CMK (cell line): ENCODE measurements around the gene CD33.
A peak's percentile ranks its signal among the peaks of the same experiment; 100 is the strongest.

Experiments used
- DNase-seq: peaks from one replicate; pipeline ENCODE4 v3.0.0-alpha.2; 2010; ENCODE audit warnings: low read depth

The CD33 gene

DNA sequence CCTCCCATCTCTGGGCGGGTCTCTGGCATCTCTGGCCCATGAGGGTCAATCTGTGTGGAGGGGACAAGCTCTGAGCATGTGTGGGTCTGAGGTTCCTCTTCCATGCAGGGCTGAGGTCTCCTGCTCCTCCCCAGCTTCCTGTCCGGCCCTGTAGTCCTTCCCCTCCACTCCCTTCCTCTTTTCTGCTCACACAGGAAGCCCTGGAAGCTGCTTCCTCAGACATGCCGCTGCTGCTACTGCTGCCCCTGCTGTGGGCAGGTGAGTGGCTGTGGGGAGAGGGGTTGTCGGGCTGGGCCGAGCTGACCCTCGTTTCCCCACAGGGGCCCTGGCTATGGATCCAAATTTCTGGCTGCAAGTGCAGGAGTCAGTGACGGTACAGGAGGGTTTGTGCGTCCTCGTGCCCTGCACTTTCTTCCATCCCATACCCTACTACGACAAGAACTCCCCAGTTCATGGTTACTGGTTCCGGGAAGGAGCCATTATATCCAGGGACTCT, at the start of gene CD33:
CD33 (plus strand) TSS at position 183 of the 496 bp plus-strand sequence; CDS start at position 222, 39 bp downstream.
- DNase-seq, result peak; percentile 81

- DNase-seq, result peak; percentile 80
Measured at GRCh38 chr19:51179256-51179655, 45.6 kb upstream of the CD33 start.

GRCh38 chr19:51181377-51181912, 43.4 kb upstream of the CD33 start:
- no peak for DNase-seq

DNA sequence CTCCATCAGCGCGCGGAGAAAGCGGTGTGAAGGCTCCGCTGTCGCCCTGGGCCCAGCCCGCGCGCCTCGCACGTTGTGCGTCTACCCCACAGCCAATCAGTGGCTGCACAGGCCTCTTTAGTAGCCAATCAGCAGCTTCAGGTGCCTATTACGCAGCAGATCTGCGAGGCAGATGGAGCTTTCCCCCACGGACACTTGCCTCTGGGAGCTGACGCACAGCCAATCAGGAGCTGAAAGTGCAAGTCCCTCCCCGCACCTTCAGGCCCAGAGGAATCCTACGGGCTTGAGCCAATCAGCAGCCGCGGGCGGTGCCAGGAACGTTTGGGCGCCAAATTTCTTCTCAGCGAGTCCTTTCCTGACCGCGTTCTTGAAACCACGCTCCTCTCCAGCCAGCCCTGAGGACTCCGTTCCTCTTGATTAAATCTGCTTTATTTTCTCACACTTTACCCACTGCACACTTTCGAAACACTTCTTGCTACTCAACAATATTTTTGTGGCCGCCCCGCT, 42.9 kb upstream of the CD33 start:
- no peak for DNase-seq

DNA sequence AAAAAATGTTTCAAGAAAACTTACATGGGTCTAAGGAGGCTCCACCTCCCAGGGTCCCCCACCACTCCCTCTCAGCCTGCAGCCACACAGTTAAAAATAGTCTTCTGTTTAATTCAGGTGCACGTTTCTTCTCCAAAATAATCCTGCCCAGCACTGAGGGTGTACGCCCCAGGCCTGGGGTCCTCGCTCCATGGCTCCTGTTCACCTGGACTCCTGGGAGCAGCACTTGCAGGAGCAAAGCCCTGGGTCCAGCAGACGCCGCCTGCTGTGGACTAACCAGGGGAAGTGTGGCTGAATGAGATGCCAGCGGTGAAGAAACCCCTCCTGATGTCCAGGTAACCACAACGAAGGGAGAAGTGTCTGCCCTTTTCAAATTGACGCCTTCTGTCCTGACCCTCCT, 41.3 kb upstream of the CD33 start:
- no peak for DNase-seq

DNA sequence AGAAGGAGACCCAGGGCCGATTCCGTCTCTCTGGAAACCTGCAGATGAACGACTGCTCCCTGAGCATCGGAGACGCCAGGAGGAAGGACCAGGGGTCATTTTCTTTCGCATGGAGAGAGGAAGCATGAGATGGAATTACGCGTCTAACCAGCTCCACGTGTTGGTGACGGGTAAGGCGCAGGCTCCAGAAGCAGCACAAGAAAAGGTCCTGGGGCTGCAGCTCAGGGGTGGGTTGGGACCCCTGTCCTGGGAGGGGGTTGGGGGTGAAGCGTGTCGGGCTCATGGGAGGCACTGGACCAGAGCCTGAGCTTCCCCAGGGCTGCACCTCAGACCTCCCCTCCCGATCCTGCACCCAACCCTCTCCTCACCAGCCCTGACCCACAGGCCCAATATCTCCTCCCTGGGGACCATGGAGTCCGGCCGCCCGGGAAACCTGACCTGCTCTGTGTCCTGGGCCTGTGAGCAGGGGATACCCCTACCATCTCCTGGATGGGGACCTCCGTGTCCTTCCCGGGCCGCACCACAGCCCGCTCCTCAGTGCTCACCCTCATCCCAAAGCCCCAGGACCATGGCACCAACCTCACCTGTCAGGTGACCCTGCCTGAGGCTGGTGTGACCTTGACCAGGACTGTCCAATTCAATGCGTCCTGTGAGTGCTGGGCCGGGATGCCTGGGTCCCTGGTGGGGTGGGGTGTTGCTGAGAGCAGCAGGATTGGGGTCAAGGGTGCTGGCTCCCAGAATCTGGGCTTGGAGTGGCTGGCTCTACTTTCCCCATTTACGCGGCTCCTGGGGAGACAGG, 39.6 kb upstream of the CD33 start:
- DNase-seq, result no peak

- DNase-seq, result no peak
Measured at GRCh38 chr19:51185868-51186215, 39.0 kb upstream of the CD33 start.

DNA sequence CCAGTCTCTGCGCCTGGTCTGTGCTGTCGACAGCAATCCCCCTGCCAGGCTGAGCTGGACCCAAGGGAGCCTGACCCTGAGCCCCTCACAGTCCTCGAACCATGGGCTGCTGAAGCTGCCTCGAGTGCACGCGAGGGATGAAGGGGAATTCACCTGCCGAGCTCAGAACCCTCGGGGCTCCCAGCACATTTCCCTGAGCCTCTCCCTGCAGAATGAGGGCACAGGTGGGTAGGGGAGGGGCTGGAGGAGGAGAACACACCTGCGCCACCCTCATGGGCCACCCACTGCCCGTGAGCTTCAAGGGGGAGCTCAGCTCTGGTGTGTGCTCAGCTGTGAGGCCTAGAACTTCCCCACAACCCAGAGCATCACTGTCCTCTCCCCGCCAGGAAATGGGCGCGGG, 38.6 kb upstream of the CD33 start:
- DNase-seq, result no peak

DNA sequence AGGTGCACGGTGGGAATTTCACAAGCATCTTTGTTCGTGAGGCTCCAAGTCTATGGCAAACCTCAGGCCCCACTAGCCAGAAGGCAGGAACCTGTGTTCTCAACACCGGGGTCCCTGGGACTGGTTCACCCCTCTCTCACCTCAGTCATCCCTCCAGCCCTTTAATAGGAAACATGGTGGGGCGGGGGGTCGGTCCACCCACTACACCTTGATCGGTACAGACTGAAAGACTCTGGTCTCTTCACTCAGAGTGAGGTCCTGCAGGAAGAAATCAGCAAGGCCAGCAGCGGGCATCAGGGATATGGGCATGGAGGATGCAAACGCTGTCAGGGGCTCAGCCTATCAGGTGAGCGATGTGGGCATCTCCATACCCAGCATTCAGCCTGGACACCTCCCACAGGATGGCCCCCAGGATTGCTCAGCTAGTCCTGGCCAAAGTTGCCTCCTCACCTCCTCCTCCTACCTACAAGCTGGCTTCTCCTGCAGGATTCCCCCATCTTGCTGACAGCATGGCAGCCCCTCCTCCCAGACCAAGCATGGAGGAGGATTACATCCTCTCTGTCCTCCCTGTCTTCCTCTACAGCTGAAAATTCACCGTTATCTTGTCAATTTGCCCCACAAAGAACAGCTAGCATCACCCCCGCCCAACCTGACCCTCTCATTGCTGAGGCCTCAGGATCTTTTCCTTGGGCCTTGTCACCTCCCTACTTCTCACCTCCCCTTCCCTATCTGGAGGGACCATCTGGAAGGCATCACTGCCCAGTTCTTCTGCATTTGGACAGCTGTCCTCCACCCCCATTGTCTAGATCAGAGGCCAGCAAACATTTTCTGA, 37.3 kb upstream of the CD33 start:
- DNase-seq, result peak; percentile 75

GRCh38 chr19:51188227-51188559, 36.7 kb upstream of the CD33 start:
- DNase-seq, result no peak

GRCh38 chr19:51192689-51193088, 32.2 kb upstream of the CD33 start:
- no peak for DNase-seq

- DNase-seq, result no peak
Measured at GRCh38 chr19:51194527-51195315, 30.2 kb upstream of the CD33 start.

DNA sequence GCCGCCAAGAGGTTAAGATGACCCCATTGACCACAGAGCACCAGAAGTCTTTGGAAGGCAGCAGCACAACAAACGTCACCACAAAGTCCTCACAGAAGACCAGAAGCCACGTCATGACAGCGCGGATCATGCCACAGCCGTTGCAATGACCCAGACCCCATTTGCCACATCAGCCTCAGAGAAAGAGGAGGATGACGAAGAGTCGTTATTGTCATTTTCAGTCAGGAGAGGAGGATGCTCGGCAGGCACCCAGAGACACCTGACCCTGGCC, 29.6 kb upstream of the CD33 start:
- no peak for DNase-seq

DNA sequence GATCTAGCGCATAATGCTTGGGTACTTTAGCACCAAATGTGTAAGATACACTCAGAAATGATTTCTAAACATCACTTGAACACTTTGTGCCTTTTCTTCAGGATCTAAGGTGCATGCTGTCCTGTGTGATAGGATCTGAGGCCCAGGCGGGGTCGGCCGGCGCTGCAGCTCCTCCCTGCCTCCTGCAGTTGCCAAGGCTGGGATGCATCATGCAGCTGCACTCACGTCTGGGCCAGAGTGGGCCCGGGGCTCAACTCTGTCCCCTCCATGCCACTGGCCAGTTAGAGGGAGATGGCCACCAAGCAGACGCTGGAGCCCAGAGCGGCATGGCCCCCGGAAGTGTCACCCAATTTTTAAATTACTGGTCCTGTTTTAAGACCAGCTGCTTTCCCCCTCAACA, 29.3 kb upstream of the CD33 start:
- no peak for DNase-seq

DNA sequence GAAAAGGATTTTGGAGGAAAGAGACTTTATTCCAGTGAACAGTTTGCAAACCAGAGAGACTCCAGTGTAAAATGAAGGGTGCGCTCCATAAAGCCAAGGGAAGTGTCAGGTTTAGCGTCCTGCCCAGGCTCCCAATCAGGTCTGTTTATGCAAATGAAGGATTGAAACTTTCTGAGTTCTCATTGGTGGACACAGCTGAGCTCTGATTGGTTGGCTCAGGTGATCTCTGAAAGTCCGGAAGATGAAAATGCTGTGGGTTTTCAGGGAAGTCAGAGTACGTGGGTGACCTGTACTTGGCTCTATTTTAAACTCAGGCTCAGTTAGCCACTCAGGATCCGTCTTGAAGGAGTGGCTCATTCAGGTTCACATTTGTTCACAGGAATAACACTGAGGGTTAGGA, 28.7 kb upstream of the CD33 start:
- DNase-seq, result no peak

DNA sequence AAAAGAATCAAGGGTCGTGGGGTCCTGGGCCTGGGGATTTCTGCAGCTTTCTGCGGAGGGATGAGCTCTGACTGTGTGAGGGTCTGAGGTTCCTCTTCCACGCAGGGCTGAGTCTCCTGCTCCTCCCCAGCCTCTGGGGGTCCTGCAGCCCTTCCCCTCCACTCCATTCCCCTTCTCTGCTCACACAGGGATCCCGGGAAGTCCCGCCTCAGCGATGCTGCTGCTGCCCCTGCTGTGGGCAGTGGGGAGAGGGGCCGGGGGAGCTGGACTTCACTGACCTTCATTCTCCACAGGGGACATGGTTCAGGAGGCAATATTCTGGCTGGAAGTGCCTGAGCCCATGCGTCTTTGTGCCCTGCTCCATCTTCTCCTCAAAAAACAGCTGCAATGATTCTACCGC, 26.2 kb upstream of the CD33 start:
- DNase-seq, result no peak

GRCh38 chr19:51200071-51200666, 24.7 kb upstream of the CD33 start:
- DNase-seq, result no peak

DNA sequence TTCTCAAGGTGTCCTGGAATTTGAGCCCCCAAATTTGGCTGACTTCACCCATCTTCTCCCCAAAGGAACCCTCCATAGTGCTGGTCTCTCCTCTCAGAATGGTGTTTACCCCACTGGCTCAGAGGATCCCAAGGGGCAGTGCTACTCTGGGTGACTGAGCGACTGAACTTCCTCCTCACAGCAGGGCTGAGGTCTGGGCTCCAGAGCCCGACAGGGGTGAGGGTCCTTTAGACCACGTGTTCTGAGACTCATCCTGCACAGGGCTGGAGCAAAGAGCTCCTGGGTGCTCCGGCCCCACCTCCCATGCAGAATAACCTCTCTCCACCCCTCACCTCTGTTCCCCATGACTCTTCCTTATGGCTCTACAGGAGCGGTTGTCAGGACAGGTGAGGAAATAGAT, 23.2 kb upstream of the CD33 start:
- no peak for DNase-seq

DNA sequence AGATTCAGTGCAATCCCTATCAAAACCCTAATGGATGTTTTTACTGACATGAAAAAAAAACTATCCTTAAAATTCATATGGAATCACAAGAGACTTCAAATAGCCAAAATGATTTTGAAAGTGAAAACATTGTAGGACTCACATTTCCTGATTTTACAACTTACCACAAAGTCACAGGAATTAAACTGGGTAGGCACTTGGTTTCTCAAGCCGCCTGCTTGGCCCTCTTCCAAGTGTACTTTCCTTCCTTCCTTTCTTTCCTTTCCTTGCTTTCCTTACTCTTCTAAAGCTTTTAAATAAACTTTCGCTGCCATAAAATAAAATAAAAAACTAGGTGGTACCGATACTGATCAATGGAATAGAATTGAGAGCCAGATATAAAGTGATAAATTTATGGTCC, 21.0 kb upstream of the CD33 start:
- no peak for DNase-seq

- no peak for DNase-seq
Measured at GRCh38 chr19:51204321-51204720, 20.6 kb upstream of the CD33 start.

DNA sequence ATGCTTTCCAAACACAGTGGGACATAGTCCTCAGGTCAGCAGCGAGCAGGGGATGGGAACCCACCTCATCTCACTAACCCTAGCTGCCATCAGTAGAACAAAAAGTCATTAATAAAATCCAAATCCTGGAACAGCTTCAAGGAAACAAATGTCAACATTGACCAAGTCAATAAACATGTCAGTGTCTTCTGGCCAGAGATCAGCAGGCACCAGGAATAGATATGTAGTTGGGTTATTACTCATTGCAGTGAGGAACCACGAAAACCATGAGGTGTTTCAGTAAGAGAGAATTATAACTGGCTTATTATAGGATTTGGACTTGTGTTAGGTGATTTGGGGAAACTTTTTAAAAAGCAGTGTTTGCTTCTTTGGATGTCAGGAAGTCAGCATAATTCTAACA, 17.1 kb upstream of the CD33 start:
- DNase-seq, result no peak

- no peak for DNase-seq
Measured at GRCh38 chr19:51210191-51210784, 14.6 kb upstream of the CD33 start.
